SKM-1 (cell line): ENCODE results near the gene PI4K2B.
"Not testable (repeated sequence)": the region's sequence is repeated elsewhere in the genome, so short reads cannot be mapped to it uniquely, and the experiment has no call there.

Source experiments
- DNase-seq: peaks from one replicate; lab custom pipeline; 2025; ENCODE audit not compliant: unreplicated experiment; lab: John Stamatoyannopoulos, UW

The PI4K2B gene

DNA sequence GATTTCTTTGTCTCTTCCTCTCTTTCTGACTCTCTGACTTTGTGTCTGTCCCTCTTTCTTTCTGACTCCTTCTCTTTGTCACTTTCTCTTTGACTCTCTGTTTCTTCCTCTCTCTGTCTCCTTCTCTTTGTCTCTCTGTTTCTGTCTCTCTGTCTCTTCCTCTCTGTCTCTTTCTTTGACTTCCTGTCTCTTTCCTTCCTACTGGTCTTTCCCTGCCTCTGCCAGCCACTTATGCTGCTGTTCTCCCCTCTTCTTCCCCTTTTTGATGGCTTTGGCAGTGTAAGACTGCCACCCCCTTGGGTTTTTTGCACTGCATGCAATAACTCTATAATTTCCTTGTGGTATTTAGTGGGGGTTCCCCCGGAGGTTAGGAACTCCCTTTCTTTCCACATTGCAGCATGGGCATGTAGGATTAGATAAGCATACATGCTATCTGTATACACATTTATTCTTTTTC is 6.9 kb downstream of the PI4K2B start:
- DNase-seq, result not testable (repeated sequence)

DNA sequence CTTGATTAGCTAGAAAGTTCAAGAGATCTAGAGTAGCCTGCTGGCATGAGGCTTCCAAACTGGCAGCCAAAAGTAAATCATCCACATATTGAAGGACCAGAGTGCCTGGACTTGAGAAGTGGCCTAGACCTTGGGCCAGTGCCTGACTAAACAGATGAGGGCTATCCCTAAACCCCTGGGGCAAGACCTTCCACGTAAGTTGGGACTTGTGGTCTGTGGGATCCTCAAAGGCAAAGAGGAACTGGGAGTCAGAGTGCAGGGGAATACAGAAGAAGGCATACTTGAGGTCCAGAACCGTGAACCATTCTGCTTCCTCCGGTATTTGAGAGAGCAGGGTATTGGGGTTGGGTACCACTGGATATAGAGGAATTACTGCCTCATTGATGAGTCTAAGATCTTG is 8.4 kb downstream of the PI4K2B start:
- DNase-seq, result not testable (repeated sequence)

DNA sequence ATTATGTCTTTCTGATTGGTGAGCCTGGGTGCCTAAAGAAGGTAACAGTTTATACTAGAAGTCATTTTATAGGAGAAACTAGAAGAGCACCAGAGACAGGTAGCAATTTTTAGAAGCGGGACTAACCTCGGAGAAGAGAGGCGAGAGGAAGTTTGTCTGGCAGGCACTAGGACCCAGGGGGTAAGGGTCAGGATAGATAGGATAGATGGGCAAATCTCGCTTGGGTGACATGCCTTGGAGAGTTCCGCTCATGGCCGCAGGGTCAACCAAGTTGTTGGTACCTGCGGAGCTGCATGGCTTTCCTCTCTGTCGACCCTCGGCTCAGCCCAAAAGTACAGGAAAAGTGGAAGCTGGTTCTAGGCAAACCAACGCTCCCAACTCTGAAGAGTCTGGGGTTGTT is 11.3 kb downstream of the PI4K2B start:
- DNase-seq, result no peak

GRCh38 chr4:25246680-25247611 is 13.1 kb downstream of the PI4K2B start:
- no peak for DNase-seq

- not testable (repeated sequence) for DNase-seq
Measured at GRCh38 chr4:25248875-25249274, 15.0 kb downstream of the PI4K2B start.

DNA sequence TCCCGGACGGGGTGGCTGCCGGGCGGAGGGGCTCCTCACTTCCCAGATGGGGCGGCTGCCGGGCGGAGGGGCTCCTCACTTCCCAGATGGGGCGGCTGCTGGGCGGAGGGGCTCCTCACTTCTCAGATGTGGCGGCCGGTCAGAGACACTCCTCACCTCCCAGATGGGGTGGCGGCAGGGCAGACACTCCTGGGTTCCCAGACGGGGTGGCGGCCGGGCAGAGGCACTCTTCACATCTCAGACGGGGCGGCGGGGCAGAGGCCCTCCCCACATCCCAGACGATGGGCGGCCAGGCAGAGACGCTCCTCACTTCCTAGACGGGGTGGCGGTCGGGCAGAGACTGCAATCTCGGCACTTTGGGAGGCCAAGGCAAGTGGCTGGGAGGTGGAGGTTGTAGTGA is 15.7 kb downstream of the PI4K2B start:
- DNase-seq, result not testable (repeated sequence)

GRCh38 chr4:25252230-25253070 is 18.6 kb downstream of the PI4K2B start:
- DNase-seq, result no peak

DNA sequence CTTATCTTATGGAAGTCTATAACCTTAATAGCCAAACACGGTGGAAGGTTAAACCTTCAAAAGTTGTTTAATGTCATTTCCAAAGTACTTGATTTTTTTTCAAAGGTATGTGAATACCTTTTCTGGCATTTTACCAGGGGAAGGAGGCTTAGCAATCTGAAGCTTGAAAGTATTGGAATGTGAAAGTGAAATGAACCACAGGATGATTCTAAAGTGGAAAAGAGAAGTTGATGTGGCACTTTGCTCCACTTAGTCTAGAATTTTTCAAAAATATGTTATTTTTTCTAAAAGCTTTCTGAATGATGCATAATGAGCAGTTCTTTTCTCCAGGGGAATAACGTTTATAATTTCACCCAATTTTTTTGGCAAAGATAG is 19.2 kb downstream of the PI4K2B start:
- no peak for DNase-seq

- DNase-seq, result not testable (repeated sequence)
Measured at GRCh38 chr4:25253786-25254185, 20.0 kb downstream of the PI4K2B start.

- no peak for DNase-seq
Measured at GRCh38 chr4:25258980-25259578, 25.2 kb downstream of the PI4K2B start.

DNA sequence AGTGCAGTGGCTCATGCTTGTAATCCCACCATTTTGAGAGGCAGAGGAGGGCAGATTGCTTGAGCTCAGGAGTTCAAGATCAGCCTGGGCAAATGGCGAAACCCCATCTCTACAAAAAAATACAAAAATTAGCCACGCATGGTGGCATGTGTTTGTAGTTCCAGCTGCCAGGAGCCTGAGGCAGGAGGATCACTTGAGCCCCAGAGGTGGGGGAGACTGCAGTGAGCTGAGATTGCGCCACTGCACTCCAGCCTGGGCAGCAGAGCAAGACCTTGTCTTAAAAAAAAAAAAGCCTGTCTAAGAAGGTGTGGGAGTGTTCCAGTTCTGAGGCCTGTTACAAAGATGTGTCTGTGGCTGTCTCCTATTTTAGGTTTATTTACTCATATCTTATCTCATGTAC is 38.0 kb downstream of the PI4K2B start:
- no peak for DNase-seq

GRCh38 chr4:25280210-25280609 is 46.4 kb downstream of the PI4K2B start:
- no peak for DNase-seq

- DNase-seq, result no peak
Measured at GRCh38 chr4:25283948-25284347, 50.1 kb downstream of the PI4K2B start.

DNA sequence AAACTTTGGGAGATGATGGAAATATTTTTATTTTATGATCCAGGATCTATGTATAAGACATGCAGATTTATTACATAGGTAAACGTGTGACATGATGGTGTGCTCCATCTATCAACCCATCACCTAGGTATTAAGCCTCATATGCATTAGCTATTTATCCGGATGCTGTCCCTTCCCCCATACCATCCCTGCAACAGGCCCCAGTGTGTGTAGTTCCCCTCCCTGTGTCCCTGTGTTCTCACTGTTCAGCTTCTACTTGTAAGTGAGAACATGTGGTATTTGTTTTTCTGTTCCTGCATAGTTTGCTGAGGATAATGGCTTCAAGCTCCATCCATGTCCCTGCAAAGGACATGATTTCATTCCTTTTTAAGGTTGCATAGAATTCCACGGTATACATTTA is 50.6 kb downstream of the PI4K2B start:
- DNase-seq, result no peak

- no peak for DNase-seq
Measured at GRCh38 chr4:25290490-25291067, 56.7 kb downstream of the PI4K2B start.

DNA sequence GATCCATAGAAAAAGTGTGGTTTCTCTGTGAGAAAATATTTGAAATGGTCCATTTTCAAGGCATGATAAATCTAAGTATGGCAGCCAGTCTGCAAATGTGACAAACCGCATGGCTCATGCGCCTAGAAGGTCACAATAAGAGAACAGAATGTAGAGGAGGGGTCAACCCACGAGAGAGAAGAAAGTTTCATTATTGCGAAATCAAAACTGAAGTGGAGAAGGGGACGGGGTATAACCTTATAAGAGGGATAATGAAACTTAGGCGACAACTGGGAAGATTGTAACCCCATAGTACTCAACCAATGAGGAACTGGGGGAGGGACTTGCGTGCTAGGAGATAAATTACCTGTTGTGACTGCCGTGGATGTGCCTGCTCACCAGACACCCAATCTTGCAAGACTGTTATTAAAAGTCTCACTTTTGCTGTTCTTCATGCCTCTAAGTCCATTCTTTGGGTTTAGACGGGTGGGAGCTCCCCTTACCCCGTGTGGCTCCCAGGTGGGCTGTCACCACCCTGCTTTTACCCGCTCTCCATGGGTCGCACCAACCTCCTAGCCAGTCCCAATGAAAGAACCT is 57.4 kb downstream of the PI4K2B start:
- DNase-seq, result no peak

- DNase-seq, result no peak
Measured at GRCh38 chr4:25297528-25298242, 63.9 kb downstream of the PI4K2B start.

DNA sequence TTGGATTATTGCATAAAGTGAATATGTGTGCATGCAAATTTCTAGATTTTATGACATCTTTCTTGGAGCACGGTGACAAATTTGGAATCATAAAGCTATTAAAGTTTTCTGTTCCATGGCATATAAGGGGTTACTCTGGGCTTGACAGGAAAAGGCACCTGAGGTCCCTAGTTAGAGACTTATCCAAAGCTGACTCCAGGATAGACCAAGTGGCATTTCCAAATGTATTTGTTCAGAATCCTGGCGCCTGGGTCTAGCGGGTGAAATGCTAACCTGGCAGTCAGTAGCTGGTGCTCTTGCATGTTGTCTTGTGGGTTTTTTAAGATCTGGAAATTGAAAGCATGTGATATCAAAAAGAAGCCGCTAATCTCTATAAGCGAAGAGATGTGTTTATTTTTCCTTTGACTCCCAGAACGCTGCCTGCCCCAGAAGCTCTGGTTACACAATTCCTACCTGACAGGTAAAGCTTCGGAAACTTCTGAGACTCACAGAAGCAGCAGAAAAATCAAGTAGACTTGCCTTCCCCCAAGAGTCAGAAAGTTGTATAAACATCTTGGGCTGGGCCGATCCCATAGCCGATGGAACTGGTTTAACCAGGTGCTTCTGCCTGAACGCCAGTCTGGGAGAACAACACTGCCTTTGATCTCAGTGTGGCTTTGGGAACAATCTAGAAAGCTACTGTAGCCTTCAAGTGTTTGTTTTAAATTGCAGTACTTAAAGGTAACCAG is 65.8 kb downstream of the PI4K2B start:
- DNase-seq, result no peak

- DNase-seq, result no peak
Measured at GRCh38 chr4:25301471-25301870, 67.6 kb downstream of the PI4K2B start.
